ENCODE measurements around the gene MCF2L.

MCF2L gene

GRCh38 chr13:113148940-113149503 lies 180.0 kb downstream of the MCF2L start:
- DNase-seq (ENCODE audit: low read depth) = no peak
